Measurements from ENCODE around the gene RNFT2. TPM values are rescaled to one million over a fixed set of nuclear protein-coding genes. Genes with fewer than 3 reads are reported as not detected.

RNFT2 gene
- total RNA-seq, 2 experiments from 2014 or later = 15.7 to 16.2 TPM

DNA sequence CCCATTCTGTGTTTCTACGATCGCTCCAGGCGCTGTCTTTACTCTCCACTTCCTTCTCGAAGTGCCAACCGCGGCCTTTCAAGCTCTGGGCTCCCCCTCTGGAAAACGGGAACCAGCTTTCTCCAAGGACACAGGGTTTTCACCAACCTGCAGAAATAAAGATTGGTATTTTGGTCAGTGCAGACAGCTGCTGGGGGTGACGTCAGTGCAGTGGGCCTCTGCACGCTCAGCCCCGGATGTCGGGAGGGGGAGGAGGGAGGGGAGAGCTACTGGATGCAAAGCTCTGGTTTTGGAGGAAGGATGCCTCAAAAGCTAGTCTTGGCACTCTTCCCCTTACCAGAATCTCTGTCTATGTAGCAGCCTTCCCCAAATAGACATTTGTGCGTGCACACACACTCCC lies 123.2 kb downstream of the RNFT2 start:
- ChIA-PET POLR2A (interaction anchor here (0.6 kb wide), 1 partner anchor 11 kb away, joined by 4 read pairs; no protein-coding TSS in a partner anchor), CTCF (no interaction called here)

DNA sequence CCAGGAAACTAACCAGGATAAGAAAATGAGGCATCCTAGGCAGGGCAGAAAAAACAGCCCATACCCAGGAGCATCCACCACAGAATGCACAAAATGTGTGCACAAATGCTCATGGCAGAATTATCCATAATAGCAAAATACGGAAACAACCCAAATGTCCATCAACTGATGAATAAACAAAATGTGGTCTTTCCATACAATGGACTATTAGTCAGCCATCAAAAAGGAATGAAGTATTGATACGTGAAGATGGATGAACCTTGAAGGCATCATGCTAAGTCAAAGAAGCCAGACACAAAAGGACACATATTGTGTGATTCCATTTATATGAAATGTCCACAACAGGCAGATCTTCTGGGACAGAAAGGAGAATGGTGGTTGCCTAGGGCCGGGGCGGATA lies 124.1 kb downstream of the RNFT2 start:
- ChIA-PET CTCF (no interaction called here), POLR2A (no interaction called here)

DNA sequence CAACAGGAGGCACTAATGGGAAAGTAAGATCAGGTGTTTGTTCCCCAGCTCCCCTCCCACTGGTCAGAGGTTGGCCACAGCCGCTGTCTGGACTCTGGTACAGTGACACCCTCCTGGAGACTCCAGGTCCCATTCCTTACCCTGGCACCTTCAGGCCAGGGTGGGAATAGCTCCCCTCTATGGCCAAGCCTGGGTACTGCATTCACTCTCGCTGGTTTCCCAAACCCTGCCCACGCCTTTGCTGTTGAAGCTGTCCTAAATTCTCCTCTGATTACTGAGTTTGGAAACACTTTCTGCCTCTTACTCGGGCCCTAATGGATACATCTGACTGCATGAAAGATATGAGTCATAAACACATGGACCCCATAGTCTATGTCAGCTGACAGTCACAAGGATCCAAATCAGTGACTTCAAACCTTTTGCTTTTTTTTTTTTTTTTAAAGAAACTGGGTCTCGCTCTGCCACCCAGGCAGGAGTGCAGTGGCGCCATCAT lies 125.2 kb downstream of the RNFT2 start:
- ChIA-PET CTCF (interaction anchor here (0.9 to 1.2 kb wide), 2 partner anchors 10 to 18 kb away, joined by 3 to 4 read pairs; partner anchors contain the start of gene HRK), POLR2A (no interaction called here)

DNA sequence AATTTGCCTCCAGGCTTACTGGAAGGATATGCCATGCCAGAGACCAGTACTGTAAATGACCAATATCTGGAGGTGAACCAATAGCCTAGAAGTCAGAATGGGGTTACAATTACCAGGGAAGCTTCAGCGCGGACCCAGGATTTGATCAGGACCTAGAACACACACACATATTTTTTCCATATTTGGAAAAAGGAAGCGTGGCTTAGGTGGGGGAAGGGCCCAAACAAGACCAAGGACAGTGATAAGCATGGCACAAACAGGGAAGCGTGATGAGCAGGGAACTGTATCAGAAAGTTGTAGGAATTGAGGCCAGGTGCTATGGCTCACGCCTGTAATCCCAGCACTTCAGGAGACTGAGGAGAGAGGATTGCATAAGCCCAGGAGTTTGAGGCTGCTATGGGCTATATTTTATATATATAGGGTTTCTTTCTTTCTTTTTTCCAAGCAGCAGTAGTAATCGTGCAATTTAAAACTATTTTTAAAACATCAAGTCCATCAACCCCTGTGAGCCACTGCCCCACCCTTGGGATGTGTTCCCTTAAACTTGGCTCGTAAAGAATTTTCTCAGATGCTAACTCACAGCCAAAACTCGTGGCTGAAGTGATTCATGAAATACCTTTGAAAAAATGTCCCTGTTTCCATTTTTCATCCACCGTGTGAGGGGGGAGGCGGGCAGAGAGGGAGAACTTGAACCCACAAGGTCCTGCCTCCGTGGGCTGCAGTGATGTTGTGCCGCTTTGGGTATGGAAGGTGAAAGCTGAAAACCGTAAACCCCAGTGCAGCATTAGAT lies 126.5 kb downstream of the RNFT2 start:
- ChIA-PET CTCF (no interaction called here), POLR2A (no interaction called here)

- CTCF ChIA-PET = interaction anchor here (0.7 kb wide), 1 partner anchor 139 kb away, joined by 3 read pairs; no protein-coding TSS in a partner anchor
- POLR2A ChIA-PET = no interaction called here
Observed at GRCh38 chr12:116867523-116867922, 129.4 kb downstream of the RNFT2 start.

DNA sequence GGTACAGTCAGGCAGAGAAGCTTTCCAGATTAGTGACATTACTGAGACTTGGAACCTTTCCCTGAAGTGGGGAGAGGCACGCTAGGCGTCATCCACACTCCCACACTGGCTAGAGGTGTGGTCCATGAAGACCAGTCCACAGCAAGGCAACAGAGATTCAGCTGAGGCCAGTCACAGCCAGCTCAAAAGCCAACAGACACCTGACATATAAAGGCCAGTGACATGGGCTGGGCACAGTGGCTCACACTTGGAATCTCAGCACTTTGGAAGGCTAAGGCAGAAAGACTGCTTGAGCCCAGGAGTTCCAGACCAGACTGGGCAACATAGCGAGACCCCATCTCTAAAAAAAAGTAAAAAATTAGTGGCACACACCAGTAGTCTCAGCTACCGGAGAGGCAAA lies 132.2 kb downstream of the RNFT2 start:
- CTCF ChIA-PET = no interaction called here
- POLR2A ChIA-PET = no interaction called here

DNA sequence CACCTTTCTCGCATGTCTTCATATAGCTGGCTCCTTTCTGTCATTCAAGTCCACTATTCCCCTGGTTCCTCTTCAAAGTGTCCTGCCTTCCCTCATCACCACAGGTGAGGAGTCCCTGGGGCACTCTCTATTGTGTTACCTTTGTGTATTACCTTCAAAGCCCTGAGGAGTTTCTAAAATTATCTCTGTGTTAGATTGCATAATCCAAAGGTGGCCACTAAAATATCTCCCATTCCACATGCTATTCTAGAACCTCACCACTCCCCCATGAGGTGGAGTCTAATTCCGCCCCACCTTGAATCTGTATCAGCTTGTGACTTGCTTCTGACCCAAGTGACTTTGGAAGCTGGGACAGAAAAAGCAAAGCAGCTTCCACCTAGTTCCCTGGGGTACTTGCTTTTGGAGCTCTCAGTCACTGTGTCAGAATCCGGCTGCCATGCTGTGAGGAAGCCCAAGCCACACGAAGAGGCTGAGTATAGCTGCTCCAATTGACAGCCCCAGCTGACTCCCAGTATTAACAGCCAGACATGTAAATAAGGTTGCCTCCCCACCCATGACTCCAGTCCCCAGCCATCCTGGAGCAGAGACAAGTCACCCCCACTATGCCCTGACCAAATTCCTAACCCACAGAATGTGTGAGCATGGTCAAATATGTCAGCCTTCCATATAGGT lies 136.3 kb downstream of the RNFT2 start:
- ChIA-PET POLR2A (no interaction called here), CTCF (interaction anchor here (1.6 kb wide), 1 partner anchor 11 kb away, joined by 3 read pairs; no protein-coding TSS in a partner anchor)

GRCh38 chr12:116876151-116876869 lies 138.2 kb downstream of the RNFT2 start:
- ChIA-PET CTCF (no interaction called here), POLR2A (no interaction called here)

- ChIA-PET CTCF (no interaction called here), POLR2A (no interaction called here)
Observed at GRCh38 chr12:116878567-116879508, 140.7 kb downstream of the RNFT2 start.

- POLR2A ChIA-PET = no interaction called here
Observed at GRCh38 chr12:116879509-116880212, 141.5 kb downstream of the RNFT2 start.

DNA sequence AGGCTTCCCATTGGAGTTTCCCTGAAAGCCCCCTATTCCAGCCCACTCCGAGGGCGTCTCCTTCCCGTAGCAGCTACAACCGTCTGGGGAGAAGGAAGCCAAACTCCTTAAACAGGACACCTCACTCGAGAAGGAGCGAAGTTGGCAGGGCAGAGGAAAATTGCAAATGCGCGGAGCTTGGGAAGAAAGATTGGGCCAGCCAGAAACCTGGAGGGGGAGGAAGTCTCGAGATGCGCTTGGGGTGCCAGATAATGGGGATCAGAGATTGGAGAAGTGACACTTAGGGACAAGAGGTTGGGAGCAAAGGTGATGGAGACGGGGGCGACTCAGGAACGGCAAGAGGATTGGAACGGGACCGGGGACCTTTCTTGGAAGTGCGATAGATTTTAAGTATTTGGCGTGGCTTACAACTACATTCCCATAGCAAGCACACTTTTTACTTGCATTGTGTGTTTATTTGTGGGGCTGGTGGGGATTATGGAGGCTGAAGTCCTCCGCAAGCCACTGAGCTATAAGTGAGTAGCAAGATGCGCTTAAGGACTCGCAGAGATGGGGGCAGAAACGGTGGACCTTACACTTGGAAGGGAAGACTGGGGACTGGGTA lies 142.2 kb downstream of the RNFT2 start:
- ChIA-PET CTCF (interaction anchor here (1.2 kb wide), 1 partner anchor 61 kb away, joined by 3 read pairs; no protein-coding TSS in a partner anchor), POLR2A (no interaction called here)

More at GRCh38 chr12:116879509-116880212, 141.5 kb downstream of the RNFT2 start:
- CTCF ChIA-PET = interaction anchor here (1.2 kb wide), 1 partner anchor 60 kb away, joined by 3 read pairs; no protein-coding TSS in a partner anchor

GRCh38 chr12:116880817-116881324 lies 142.8 kb downstream of the RNFT2 start:
- ChIA-PET CTCF (interaction anchor here (0.8 to 1.2 kb wide), 2 partner anchors 18 to 62 kb away, joined by 3 to 4 read pairs; no protein-coding TSS in a partner anchor), POLR2A (no interaction called here)

GRCh38 chr12:116881325-116881876 lies 143.3 kb downstream of the RNFT2 start, which contains the start of gene HRK:
TSS of gene HRK (minus strand) at chr12:116881441. CDS start at chr12:116881307, 134 bp downstream.
- ChIA-PET CTCF (interaction anchor here (0.8 kb wide), 1 partner anchor 18 kb away, joined by 4 read pairs; no protein-coding TSS in a partner anchor), POLR2A (no interaction called here)

- CTCF ChIA-PET = interaction anchor here (1.4 kb wide), 1 partner anchor 159 kb away, joined by 3 read pairs; no protein-coding TSS in a partner anchor
- POLR2A ChIA-PET = no interaction called here
Observed at GRCh38 chr12:116881877-116882507, 143.9 kb downstream of the RNFT2 start.

DNA sequence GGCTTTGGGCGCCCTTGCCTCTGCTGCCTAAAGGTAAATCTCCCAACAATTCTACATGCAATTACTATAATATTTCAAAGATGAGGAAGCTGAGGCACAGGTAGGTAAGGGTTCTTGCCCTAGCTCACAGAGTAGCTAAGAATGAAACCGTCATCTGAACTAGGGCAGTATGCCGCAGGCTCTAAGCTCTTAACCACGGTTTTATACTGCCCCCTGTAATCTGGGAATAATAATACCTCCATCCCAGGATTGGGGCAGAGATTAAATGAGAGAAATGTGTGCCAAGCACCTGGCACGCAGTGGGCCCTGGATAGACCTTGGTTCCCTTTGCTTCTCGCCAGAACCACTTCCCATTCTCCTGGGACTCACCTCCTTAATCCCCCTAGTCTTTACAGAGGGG lies 144.6 kb downstream of the RNFT2 start:
- POLR2A ChIA-PET = no interaction called here
- CTCF ChIA-PET = interaction anchor here (1.4 kb wide), 1 partner anchor 160 kb away, joined by 3 read pairs; no protein-coding TSS in a partner anchor

- ChIA-PET POLR2A (no interaction called here), CTCF (interaction anchor here (0.6 kb wide), 1 partner anchor 354 kb away, joined by 3 read pairs; no protein-coding TSS in a partner anchor)
Observed at GRCh38 chr12:116884871-116885270, 146.8 kb downstream of the RNFT2 start.

DNA sequence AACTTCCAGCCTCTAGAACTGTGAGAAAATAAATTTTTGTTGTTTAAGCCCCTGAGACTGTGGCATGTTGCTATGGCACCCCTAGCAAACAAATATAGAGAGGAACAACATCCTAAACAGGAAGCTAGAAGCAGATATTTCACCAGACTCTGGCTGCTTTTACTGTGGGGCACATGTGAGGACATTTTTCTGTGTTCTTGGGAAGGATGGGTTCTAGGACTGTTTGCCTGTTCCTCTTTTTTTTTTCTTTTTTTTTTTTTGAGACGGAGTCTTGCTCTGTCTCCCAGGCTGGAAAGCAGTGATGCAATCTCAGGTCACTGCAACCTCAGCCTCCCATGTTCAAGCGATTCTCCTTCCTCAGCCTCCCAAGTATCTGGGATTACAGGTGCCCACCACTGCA lies 147.4 kb downstream of the RNFT2 start:
- ChIA-PET CTCF (interaction anchor here (0.6 to 0.7 kb wide), 2 partner anchors 283 to 353 kb away, joined by 3 to 4 read pairs; no protein-coding TSS in a partner anchor), POLR2A (no interaction called here)
